GM12892 (cell line): ENCODE measurements around the gene CMA1.

ENCODE experiments used
- POLR2A ChIP-seq: IDR thresholded peaks from 2 replicates; pipeline ENCODE4 v1.6.1; 2011; ENCODE audit warnings: low read depth, low read length, control low read depth
- POLR2AphosphoS5 ChIP-seq: IDR thresholded peaks from 2 replicates; pipeline ENCODE4 v1.6.1; 2011; ENCODE audit warnings: low read depth, low read length, control low read depth
- TAF1 ChIP-seq: IDR thresholded peaks from 2 replicates; pipeline ENCODE4 v1.6.1; 2011; ENCODE audit warnings: low read depth, mild to moderate bottlenecking, control low read depth, low read length, borderline replicate concordance

GRCh38 chr14:24542346-24542936 is 34.4 kb upstream of the CMA1 start:
- no peak for TF ChIP-seq POLR2A
- TF ChIP-seq POLR2AphosphoS5: no peak
- TF ChIP-seq TAF1: no peak
